T-helper 2 cell treated with Interferon-gamma antibody and Interleukin-4, amounts not matched to agents 5 μg/mL and 100 μg/mL, for 36 hours (primary cell): ENCODE measurements around the gene SEPTIN8.

ENCODE experiments used
- DNase-seq: peaks from one replicate; pipeline ENCODE4 v3.0.0; 2021; ENCODE audit warnings: low spot score
- H3K27ac Mint-ChIP-seq: one replicate; pipeline ENCODE4 v1.8.0; 2021; ENCODE audit warnings: mild to moderate bottlenecking, mixed read lengths
- H3K27me3 Mint-ChIP-seq: one replicate; pipeline ENCODE4 v1.8.0; 2021; ENCODE audit warnings: low read depth, mixed read lengths
- H3K36me3 Mint-ChIP-seq: one replicate; pipeline ENCODE4 v1.8.0; 2021; ENCODE audit warnings: low read depth, mixed read lengths
- H3K4me1 Mint-ChIP-seq: one replicate; pipeline ENCODE4 v1.8.0; 2021; ENCODE audit warnings: low read depth, mixed read lengths
- H3K4me3 Mint-ChIP-seq: one replicate; pipeline ENCODE4 v1.8.0; 2022; ENCODE audit warnings: mild to moderate bottlenecking, moderate library complexity, mixed read lengths
- H3K9me3 Mint-ChIP-seq: one replicate; pipeline ENCODE4 v1.8.0; 2021; ENCODE audit warnings: mixed read lengths

SEPTIN8 gene

GRCh38 chr5:132781029-132781428 lies 4.0 kb upstream of the SEPTIN8 start:
- Mint-ChIP-seq H3K36me3 (no peaks in the 10 kb centered on the region), H3K4me1 (peaks cover 29% of the 10 kb centered on the region), H3K9me3 (no peaks in the 10 kb centered on the region), H3K27ac (no peak overlapping the region), H3K27me3 (peaks cover 59% of the 10 kb centered on the region), H3K4me3 (peak overlapping the region; percentile 38)
- DNase-seq, result no peak

GRCh38 chr5:132780577-132780976 lies 3.5 kb upstream of the SEPTIN8 start:
- no peaks in the 10 kb centered on the region for H3K36me3 Mint-ChIP-seq
- H3K27me3 Mint-ChIP-seq, result peaks cover 60% of the 10 kb centered on the region
- no peak overlapping the region for H3K27ac Mint-ChIP-seq
- peaks cover 29% of the 10 kb centered on the region for H3K4me1 Mint-ChIP-seq
- peak overlapping the region; percentile 38 for H3K4me3 Mint-ChIP-seq
- H3K9me3 Mint-ChIP-seq, result no peaks in the 10 kb centered on the region
- no peak for DNase-seq

DNA sequence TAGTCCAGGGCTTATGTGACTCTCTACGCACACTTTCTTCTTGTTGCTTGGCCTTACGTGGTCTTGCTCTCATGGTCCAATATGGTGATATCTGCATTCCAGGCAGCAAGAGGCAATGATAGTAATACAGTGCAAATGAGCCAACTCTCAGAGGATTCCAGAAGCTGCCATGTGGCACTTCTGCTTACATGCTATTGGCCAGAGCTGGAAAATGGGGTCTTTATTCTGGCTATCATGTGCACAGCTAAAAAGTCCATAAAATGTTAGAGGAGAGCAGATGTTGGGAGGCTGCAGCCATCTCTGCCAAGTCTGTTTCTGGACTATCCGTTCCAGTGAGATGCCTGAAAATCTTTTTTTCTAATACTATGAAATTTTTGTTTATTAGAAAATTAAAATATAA lies 2.9 kb upstream of the SEPTIN8 start:
- H3K27ac Mint-ChIP-seq, result no peak overlapping the region
- no peak for DNase-seq
- H3K9me3 Mint-ChIP-seq, result no peaks in the 10 kb centered on the region
- H3K36me3 Mint-ChIP-seq, result no peaks in the 10 kb centered on the region
- H3K4me3 Mint-ChIP-seq, result no peak overlapping the region
- peaks cover 62% of the 10 kb centered on the region for H3K27me3 Mint-ChIP-seq
- H3K4me1 Mint-ChIP-seq, result peaks cover 29% of the 10 kb centered on the region

- DNase-seq, result no peak
- Mint-ChIP-seq H3K4me3 (peak overlapping the region; percentile 12), H3K27me3 (peaks cover 72% of the 10 kb centered on the region), H3K36me3 (no peaks in the 10 kb centered on the region), H3K27ac (no peak overlapping the region), H3K9me3 (no peaks in the 10 kb centered on the region), H3K4me1 (peaks cover 28% of the 10 kb centered on the region)
Observed at GRCh38 chr5:132778856-132779255, 1.8 kb upstream of the SEPTIN8 start.

DNA sequence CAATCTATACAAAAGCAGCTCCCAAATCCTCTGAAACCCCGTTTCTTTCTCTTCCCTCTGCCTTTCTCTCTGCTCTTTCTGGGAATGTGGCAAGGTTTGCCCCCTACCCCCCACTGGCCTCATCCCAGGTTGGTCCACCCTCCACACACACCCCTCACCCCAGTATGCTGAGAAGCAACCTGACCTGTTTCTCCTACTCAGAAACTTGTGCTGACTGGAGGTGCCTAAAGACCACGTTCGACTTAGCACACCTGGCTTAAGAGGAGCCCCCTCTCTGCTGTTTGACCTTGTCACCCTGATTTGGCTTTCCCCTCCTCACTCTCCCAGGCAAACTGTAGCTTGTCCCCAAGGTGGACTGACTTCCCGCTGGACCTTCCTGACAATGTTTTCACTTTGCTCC lies 1.1 kb upstream of the SEPTIN8 start:
- H3K9me3 Mint-ChIP-seq, result no peaks in the 10 kb centered on the region
- no peaks in the 10 kb centered on the region for H3K36me3 Mint-ChIP-seq
- H3K4me3 Mint-ChIP-seq, result peak overlapping the region; percentile 80
- peak overlapping the region; percentile 60 for H3K27ac Mint-ChIP-seq
- DNase-seq, result no peak
- peaks cover 72% of the 10 kb centered on the region for H3K27me3 Mint-ChIP-seq
- H3K4me1 Mint-ChIP-seq, result peaks cover 28% of the 10 kb centered on the region

DNA sequence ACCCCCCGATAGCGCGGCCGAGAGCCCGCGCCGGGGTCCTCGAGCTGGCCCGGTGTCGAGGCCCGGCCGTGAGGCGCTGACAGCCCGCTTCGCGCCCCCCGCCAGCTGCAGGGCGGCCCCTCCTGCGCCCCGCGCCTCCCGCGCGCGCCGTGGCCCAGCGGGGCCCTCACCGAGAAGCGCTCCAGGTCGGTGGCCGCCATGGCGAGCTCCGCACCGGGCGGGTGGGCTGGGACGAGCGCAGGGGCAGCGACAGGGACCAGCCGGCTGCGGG lies 166 bp downstream of the SEPTIN8 start:
- H3K27ac Mint-ChIP-seq, result no peak overlapping the region
- H3K4me3 Mint-ChIP-seq, result no peak overlapping the region
- no peaks in the 10 kb centered on the region for H3K9me3 Mint-ChIP-seq
- DNase-seq, result no peak
- peaks cover 26% of the 10 kb centered on the region for H3K4me1 Mint-ChIP-seq
- H3K36me3 Mint-ChIP-seq, result no peaks in the 10 kb centered on the region
- peaks cover 63% of the 10 kb centered on the region for H3K27me3 Mint-ChIP-seq

GRCh38 chr5:132776131-132776937 lies 705 bp downstream of the SEPTIN8 start:
- Mint-ChIP-seq H3K4me3 (peak overlapping the region; percentile 70), H3K27ac (peak overlapping the region; percentile 27), H3K27me3 (peaks cover 58% of the 10 kb centered on the region), H3K9me3 (no peaks in the 10 kb centered on the region), H3K36me3 (no peaks in the 10 kb centered on the region), H3K4me1 (peaks cover 23% of the 10 kb centered on the region)
- DNase-seq, result no peak

- H3K27me3 Mint-ChIP-seq, result peaks cover 50% of the 10 kb centered on the region
- no peak overlapping the region for H3K27ac Mint-ChIP-seq
- H3K4me3 Mint-ChIP-seq, result peak overlapping the region; percentile 15
- no peaks in the 10 kb centered on the region for H3K9me3 Mint-ChIP-seq
- no peaks in the 10 kb centered on the region for H3K36me3 Mint-ChIP-seq
- DNase-seq, result no peak
- peaks cover 16% of the 10 kb centered on the region for H3K4me1 Mint-ChIP-seq
Observed at GRCh38 chr5:132775476-132775961, 1.5 kb downstream of the SEPTIN8 start.

DNA sequence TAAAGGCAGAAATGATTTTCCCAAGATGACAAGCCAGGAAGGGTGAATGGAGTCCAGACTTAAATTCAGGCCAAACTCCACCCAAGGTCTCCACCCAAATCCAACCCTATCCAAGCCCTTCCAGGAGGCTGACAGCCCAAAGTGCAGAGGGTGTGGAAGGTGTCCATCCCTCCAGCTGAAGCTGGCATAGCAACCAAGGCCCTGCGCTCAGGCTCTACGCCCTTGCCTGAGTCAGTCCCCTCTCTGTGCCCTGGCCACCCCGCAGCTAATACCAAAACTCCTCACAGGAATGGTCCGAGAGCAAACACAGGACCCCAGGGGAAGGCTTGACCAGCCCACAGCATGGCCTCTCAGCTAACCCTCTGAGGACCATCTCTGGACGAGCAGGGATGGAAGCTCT lies 2.1 kb downstream of the SEPTIN8 start:
- no peak overlapping the region for H3K27ac Mint-ChIP-seq
- H3K9me3 Mint-ChIP-seq, result no peaks in the 10 kb centered on the region
- peaks cover 12% of the 10 kb centered on the region for H3K4me1 Mint-ChIP-seq
- H3K4me3 Mint-ChIP-seq, result no peak overlapping the region
- H3K27me3 Mint-ChIP-seq, result peaks cover 46% of the 10 kb centered on the region
- H3K36me3 Mint-ChIP-seq, result no peaks in the 10 kb centered on the region
- DNase-seq, result no peak

GRCh38 chr5:132774406-132774805 lies 2.6 kb downstream of the SEPTIN8 start:
- Mint-ChIP-seq H3K9me3 (no peaks in the 10 kb centered on the region), H3K4me1 (peaks cover 9% of the 10 kb centered on the region), H3K36me3 (no peaks in the 10 kb centered on the region), H3K27me3 (peaks cover 43% of the 10 kb centered on the region), H3K4me3 (no peak overlapping the region), H3K27ac (no peak overlapping the region)
- no peak for DNase-seq

- DNase-seq, result no peak
Observed at GRCh38 chr5:132773601-132774355, 3.3 kb downstream of the SEPTIN8 start.

GRCh38 chr5:132773114-132773513 lies 3.9 kb downstream of the SEPTIN8 start:
- peaks cover 31% of the 10 kb centered on the region for H3K27me3 Mint-ChIP-seq
- no peak overlapping the region for H3K27ac Mint-ChIP-seq
- H3K9me3 Mint-ChIP-seq, result no peaks in the 10 kb centered on the region
- no peak overlapping the region for H3K4me3 Mint-ChIP-seq
- H3K36me3 Mint-ChIP-seq, result no peaks in the 10 kb centered on the region
- no peak for DNase-seq
- peaks cover 6% of the 10 kb centered on the region for H3K4me1 Mint-ChIP-seq

More at GRCh38 chr5:132773601-132774355, 3.3 kb downstream of the SEPTIN8 start:
- no peak overlapping the region for H3K4me3 Mint-ChIP-seq
- H3K27ac Mint-ChIP-seq, result no peak overlapping the region
- no peaks in the 10 kb centered on the region for H3K9me3 Mint-ChIP-seq
- no peaks in the 10 kb centered on the region for H3K36me3 Mint-ChIP-seq
- H3K4me1 Mint-ChIP-seq, result peaks cover 7% of the 10 kb centered on the region
- H3K27me3 Mint-ChIP-seq, result peaks cover 36% of the 10 kb centered on the region

DNA sequence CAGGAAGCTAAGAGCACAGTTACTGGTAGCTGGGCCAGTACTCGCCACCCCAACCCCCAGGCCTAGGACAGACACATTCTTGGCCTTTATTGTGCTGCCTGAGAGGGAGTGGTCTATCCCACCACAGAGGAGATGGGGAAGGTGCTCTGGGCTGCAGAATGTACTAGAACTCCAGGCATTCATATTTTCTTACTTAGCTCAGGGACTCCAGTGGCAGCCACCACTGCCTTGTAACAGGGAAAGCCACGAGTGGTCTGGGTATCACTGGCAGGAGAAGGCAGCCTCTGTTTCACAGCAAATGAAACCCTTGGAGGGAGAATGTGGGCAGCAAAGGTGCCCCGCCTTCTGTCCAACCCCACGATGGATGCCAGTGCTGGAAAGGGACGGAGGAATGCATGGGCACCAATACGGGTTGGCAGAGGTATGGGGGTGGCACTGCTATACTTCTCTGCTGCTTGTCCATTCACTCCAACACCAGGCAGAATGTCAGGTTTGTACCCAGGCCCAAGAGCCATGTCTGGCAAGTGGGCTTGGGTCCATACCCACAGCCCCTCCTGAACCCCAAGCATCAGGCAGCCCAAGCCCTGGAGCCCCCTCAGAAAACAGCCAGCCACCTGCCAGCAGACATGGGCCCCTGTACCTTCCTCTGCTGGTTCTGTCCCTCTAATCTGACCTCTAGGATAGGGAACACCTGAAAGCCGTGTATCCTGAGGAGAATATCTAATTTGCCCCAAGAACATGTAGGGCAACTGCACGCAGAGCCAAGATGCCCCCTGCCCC lies 4.6 kb downstream of the SEPTIN8 start:
- no peak for DNase-seq
- Mint-ChIP-seq H3K27me3 (peaks cover 27% of the 10 kb centered on the region), H3K36me3 (no peaks in the 10 kb centered on the region), H3K4me3 (no peak overlapping the region), H3K9me3 (no peaks in the 10 kb centered on the region), H3K4me1 (peaks cover 2% of the 10 kb centered on the region), H3K27ac (no peak overlapping the region)

DNA sequence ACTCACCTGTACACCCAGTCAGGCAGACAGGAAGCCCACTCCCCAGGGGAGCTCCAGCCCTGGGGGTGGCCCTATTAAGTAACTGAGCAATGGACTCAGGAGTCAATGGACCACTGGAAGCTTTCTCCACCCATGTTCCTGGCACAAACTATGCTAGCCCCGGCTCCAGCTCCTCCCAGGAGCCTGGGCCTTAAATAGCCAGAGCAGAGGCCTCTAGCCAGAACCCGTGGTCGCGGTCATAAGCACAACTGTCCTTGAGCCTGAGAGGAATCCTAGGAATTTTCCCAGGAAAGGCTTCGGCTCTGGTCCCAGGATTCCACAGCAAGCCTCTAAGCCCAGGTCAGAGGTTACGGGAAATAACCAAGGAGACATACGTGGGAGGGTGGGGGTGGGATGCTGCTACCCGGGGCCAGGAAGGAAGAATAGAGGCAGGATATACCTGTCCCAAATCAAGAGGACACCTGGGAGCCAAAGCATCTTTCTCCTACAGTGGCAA lies 5.5 kb downstream of the SEPTIN8 start:
- Mint-ChIP-seq H3K36me3 (no peaks in the 10 kb centered on the region), H3K27ac (no peak overlapping the region), H3K9me3 (no peaks in the 10 kb centered on the region), H3K4me3 (no peak overlapping the region), H3K4me1 (peaks cover 2% of the 10 kb centered on the region), H3K27me3 (peaks cover 27% of the 10 kb centered on the region)
- no peak for DNase-seq
